Activated CD8-positive, alpha-beta memory T cell treated with anti-CD3 and anti-CD28 coated beads, Interleukin-2, amount 50 U/mL, for 24 hours (primary cell): Measurements from ENCODE around the gene USP3.
"Not testable (repeated sequence)": the region's sequence is repeated elsewhere in the genome, so short reads cannot be mapped to it uniquely, and the experiment has no call there.

Source experiments
- DNase-seq: peaks from one replicate; pipeline ENCODE4 v3.0.0-alpha.2; 2020; ENCODE audit errors: extremely low read depth

The USP3 gene

DNA sequence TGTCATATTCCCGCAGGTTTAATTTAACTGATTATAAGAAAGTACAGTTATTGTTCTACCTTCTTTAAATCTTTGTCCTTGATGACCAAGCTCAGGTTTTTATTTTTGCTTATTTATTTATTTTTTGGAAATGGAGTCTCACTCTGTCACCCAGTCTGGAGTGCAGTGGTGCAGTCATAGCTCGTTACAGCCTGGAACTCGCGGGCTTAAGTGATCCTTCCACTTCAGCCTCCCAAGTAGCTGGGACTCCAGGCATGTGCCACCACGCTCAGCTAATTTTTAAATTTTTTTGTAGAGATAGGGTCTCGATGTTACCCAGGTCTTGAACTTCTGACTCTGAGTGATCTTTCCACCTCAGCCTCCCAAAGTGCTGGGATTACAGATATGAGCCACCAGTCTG, 8.9 kb downstream of the USP3 start:
- no peak for DNase-seq

- no peak for DNase-seq
Measured at GRCh38 chr15:63513728-63514127, 9.3 kb downstream of the USP3 start.

DNA sequence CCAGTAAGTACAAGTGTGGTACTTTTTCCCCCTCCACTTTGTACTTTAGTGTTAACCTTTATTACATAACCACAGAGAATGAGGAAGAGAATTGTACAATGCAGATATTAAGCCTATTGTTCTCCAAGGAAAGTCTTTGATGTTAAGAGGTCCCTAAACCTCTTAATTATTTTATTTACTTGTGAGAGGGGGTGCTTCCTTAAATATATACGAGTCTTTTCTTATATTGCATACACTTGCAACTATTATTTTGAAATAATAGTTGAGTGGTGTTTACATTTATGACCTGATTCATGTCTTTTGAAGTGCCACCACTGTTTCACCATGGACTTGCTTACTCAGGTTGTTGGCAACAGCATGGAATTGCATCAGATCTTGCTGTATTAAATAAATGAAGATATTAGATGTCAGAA, 10.1 kb downstream of the USP3 start:
- DNase-seq, result no peak

GRCh38 chr15:63517202-63517601, 12.8 kb downstream of the USP3 start:
- no peak for DNase-seq

GRCh38 chr15:63517628-63518027, 13.2 kb downstream of the USP3 start:
- no peak for DNase-seq

DNA sequence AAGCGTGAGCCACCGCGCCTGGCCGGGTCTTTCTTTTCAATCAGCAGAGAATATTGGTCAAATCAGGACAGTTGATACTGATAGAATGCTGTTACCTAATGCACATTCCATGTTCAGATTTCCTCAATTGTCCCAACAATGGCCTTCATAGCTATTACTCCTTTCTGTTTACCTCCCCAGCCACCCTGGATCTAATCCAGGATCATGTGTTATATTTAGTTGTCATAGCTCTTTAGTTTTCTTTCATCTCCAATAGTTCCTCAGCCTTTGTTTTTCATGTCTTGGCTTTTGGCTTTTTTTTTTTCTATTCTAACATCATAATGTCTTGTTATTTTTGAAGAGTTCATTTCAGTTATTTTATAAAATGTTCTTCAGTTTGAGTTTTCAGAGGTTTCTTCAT, 14.6 kb downstream of the USP3 start:
- no peak for DNase-seq

- no peak for DNase-seq
Measured at GRCh38 chr15:63519548-63520178, 15.3 kb downstream of the USP3 start.

GRCh38 chr15:63520462-63520861, 16.1 kb downstream of the USP3 start:
- not testable (repeated sequence) for DNase-seq

- no peak for DNase-seq
Measured at GRCh38 chr15:63522225-63522578, 17.8 kb downstream of the USP3 start.

GRCh38 chr15:63523306-63523990, 19.1 kb downstream of the USP3 start:
- no peak for DNase-seq

GRCh38 chr15:63524316-63525015, 20.1 kb downstream of the USP3 start:
- no peak for DNase-seq

DNA sequence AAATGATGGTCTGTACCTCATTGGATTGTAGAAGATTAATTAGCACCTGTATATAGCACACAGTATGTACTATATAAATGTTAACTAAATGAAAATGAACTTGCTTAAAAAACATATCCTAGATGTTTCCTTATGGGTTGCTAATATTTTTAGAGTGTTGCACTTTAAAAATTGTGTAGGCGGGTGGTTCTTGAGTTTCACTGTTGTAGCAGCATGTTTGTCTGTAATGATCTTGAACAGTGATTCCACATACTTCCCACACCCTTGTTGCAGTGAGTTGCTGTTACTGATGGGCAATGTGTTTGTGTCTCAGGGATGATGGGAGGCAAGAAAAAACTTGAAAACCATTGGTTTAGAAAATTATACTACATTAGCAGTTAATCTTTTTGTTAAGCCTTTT, 22.0 kb downstream of the USP3 start:
- DNase-seq, result no peak

- no peak for DNase-seq
Measured at GRCh38 chr15:63528138-63528659, 23.8 kb downstream of the USP3 start.

DNA sequence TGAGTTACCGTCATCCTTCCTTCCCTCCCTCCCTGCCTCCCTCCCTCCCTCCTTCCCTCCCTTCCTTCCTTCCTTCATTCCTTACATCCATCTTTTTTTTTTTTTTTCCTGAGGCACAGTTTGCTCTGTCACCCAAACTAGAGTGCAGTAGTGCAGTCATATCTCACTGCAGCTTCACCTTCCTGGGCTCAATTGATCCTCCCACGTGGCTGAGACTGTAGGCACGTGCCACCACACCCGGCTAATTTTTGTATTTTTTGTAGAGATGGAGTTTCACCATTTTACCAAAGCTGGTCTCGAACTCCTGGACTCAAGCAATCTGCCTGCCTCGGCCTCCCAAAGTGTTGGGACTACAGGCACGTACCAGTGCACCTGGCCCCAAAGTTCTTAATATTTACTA, 25.8 kb downstream of the USP3 start:
- no peak for DNase-seq

- no peak for DNase-seq
Measured at GRCh38 chr15:63530752-63531299, 26.4 kb downstream of the USP3 start.

DNA sequence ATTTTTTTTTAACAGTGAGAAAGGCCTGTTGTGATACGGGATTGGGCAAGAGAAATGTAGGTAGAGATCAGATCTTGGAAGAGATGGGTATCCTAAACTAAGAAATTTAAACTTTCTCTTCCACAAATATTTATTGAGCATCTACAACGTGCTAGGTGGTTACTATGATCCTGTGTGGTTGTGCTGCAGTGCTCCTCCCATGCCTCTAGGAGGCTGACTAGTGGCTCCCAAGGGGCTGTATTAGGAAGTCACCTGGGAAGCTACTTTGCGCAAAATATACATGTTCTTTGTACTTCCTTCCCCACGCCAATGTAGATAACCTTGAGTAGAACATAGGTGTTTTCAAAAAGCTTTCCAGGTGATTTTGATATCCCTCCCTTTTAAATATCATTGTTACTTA, 27.2 kb downstream of the USP3 start:
- no peak for DNase-seq

DNA sequence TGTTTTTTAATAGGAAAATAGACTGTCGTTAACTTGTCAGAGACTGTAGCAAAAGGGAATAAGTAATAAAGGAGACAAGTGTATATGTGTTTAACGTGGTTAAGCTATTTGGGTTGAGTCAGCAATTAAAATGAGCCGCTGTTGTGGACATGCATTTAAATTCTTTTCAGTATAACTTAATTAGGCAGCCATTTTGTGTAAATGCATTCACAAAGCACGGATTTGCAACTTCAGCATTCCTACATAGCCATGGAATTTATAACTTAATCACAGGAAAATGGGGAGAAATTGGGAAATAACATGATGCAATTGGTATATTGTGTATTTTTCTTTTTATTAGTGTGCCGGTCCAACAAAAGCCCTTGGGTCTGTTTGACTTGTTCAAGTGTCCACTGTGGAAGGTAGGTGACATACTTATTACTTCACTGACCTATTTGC, 27.9 kb downstream of the USP3 start:
- DNase-seq, result no peak

GRCh38 chr15:63534888-63535287, 30.5 kb downstream of the USP3 start:
- DNase-seq, result not testable (repeated sequence)

- no peak for DNase-seq
Measured at GRCh38 chr15:63535689-63536088, 31.3 kb downstream of the USP3 start.

DNA sequence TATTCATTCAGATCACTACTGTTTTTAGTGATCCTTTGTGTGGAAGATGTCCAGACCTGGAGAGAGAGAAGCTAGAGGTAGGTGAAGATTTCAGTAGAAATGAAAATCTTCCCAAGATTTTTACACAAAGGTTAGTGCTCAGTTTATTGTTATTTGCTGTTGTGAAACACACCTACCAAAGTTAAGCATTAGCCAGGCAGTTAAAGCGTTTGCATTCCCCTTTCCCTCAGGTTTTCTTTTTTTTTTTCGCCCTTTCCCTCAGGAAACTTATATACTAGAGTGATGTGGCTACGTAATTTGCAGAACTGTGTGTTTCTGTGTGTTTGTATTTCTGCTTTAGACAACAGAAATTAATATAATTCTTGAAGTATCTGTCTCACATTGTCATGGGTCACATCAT, 34.5 kb downstream of the USP3 start:
- no peak for DNase-seq

DNA sequence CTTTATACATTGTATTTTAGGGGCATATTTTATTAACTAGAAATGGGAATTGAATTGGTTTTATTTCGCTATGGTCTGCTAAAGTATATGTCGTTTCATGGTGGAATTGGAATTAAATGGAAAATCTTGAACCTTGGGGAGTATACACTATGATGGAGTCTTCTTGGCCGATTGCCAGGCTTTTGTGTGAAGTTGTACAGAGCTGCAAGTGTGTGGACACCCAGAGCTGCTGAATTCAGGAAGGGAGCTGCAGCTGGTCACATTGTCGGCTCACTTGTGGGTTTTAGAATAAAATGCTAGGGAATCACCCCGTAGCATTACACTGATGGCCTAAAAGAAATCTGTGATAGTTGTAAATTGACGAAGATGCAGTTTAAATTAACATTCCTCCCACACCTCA, 35.1 kb downstream of the USP3 start:
- DNase-seq, result no peak

GRCh38 chr15:63539998-63540397, 35.6 kb downstream of the USP3 start:
- DNase-seq, result no peak

GRCh38 chr15:63540449-63540848, 36.1 kb downstream of the USP3 start:
- DNase-seq, result no peak
